Uterus (tissue), 4 donors: ENCODE measurements around the gene RAB11FIP3. TPM values are rescaled to one million over a fixed set of nuclear protein-coding genes. Genes with fewer than 3 reads are reported as not detected.
"Not testable (repeated sequence)": the region's sequence is repeated elsewhere in the genome, so short reads cannot be mapped to it uniquely, and the experiment has no call there.

Experiments used
- DNase-seq, 2 donors: peaks; one replicate each; pipeline ENCODE4 v3.0.0-alpha.2; 2019 to 2020
- H3K27ac ChIP-seq, 2 donors: fragments of 200-600 bp; sonication (generic); 1 replicate in 1 of 2; 2 replicates in 1 of 2; pipeline ENCODE4 v1.5.1; 2016 to 2018
- H3K27me3 ChIP-seq, 2 donors: fragments of 200-600 bp; sonication (generic); one replicate each; pipeline ENCODE4 v1.5.1; 2018 to 2019; ENCODE audit warnings: control low read depth in 1 of 2
- H3K36me3 ChIP-seq, 2 donors: fragments of 200-600 bp; sonication (generic); one replicate each; pipeline ENCODE4 v1.5.1; 2019; ENCODE audit warnings: control low read depth in 1 of 2
- H3K4me1 ChIP-seq, 2 donors: fragments of 200-600 bp; sonication (generic); one replicate each; pipeline ENCODE4 v1.5.1; 2018 to 2019; ENCODE audit warnings: control low read depth in 1 of 2
- H3K4me3 ChIP-seq, 2 donors: fragments of 200-600 bp; sonication (generic); 1 replicate in 1 of 2; 2 replicates in 1 of 2; pipeline ENCODE4 v1.5.1; 2018 to 2019; ENCODE audit warnings: mild to moderate bottlenecking in 1 of 2
- H3K9me3 ChIP-seq, 2 donors: fragments of 200-600 bp; sonication (generic); one replicate each; pipeline ENCODE4 v1.5.1; 2019; ENCODE audit warnings: control low read depth in 1 of 2
- POLR2A ChIP-seq, 2 donors: fragments of 450-650 bp; IDR thresholded peaks; one replicate each; pipeline ENCODE4 v1.6.1; 2016; ENCODE audit warnings: antibody characterized with exemption in 2 of 2, mild to moderate bottlenecking in 1 of 2, moderate library complexity in 1 of 2
- intact Hi-C: fragments of 100-400 bp; cut with DNase I; formaldehyde crosslinking; loops from one replicate; pipeline ENCODE4 v1.15.1; 2023; ENCODE audit warnings: low total_unique reads
- total RNA-seq, 4 donors: library from RNA; depleted of rRNA in 3 of 4; stranded (reverse); fragments of >200 nt in 3 of 4; gene quantifications; one replicate each; pipeline versions ENCODE4 v1.1.0 to v1.2.4, GENCODE V29; 2014 to 2023
- TF ChIP-seq, protein P1 (sequence below), 4 experiments: fragments of 200-600 bp in 2 of 4; fragments of 450-650 bp in 2 of 4; sonication (generic) in 2 of 4; IDR thresholded peaks; one replicate each; pipeline ENCODE4 v1.5.1; 2016 to 2019; ENCODE audit warnings: antibody characterized with exemption in 4 of 4, mild to moderate bottlenecking in 2 of 4, moderate library complexity in 1 of 4
- donor health status: DM: yes; HTN: yes; CAD: no.

RAB11FIP3 gene
- total RNA-seq, 4 donors from 2014 or later: 10.5 to 75.0 (median 49.4) TPM

GRCh38 chr16:463071-463470 lies 37.6 kb downstream of the RAB11FIP3 start:
- no peak for DNase-seq
- no peak for TF ChIP-seq POLR2A (IDR thresholded peaks at IDR 0.05)
- TF ChIP-seq, protein P1, sequence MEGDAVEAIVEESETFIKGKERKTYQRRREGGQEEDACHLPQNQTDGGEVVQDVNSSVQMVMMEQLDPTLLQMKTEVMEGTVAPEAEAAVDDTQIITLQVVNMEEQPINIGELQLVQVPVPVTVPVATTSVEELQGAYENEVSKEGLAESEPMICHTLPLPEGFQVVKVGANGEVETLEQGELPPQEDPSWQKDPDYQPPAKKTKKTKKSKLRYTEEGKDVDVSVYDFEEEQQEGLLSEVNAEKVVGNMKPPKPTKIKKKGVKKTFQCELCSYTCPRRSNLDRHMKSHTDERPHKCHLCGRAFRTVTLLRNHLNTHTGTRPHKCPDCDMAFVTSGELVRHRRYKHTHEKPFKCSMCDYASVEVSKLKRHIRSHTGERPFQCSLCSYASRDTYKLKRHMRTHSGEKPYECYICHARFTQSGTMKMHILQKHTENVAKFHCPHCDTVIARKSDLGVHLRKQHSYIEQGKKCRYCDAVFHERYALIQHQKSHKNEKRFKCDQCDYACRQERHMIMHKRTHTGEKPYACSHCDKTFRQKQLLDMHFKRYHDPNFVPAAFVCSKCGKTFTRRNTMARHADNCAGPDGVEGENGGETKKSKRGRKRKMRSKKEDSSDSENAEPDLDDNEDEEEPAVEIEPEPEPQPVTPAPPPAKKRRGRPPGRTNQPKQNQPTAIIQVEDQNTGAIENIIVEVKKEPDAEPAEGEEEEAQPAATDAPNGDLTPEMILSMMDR (IDR thresholded peaks at IDR 0.05): no peak
- no peaks in the 10 kb centered on the region for H3K27me3 ChIP-seq
- no peak overlapping the region for H3K4me3 ChIP-seq
- no peaks in the 10 kb centered on the region for H3K36me3 ChIP-seq
- no peak overlapping the region for H3K27ac ChIP-seq
- H3K9me3 ChIP-seq: no peaks in the 10 kb centered on the region
- H3K4me1 ChIP-seq: peaks cover 0 to 1% of the 10 kb centered on the region in 2 donors
- intact Hi-C loops: no loop called here

GRCh38 chr16:466651-467050 lies 41.2 kb downstream of the RAB11FIP3 start:
- Histone ChIP-seq H3K9me3 (no peaks in the 10 kb centered on the region), H3K27me3 (no peaks in the 10 kb centered on the region), H3K36me3 (no peaks in the 10 kb centered on the region), H3K4me1 (no peaks in the 10 kb centered on the region), H3K4me3 (no peak overlapping the region), H3K27ac (peak overlapping the region in 1 of 2 donors; percentile 25)
- no peak for DNase-seq
- TF ChIP-seq, protein P1 (IDR thresholded peaks at IDR 0.05): no peak
- TF ChIP-seq POLR2A (IDR thresholded peaks at IDR 0.05): no peak
- intact Hi-C loops: no loop called here

- H3K4me3 ChIP-seq, DNase-seq, intact Hi-C loops, H3K9me3 ChIP-seq, H3K36me3 ChIP-seq, H3K4me1 ChIP-seq, H3K27me3 ChIP-seq: not testable (repeated sequence)
- H3K27ac ChIP-seq: peak overlapping the region in 1 of 2 donors; percentile 25
Observed at GRCh38 chr16:467249-467871, 41.9 kb downstream of the RAB11FIP3 start.

GRCh38 chr16:468068-468821 lies 42.8 kb downstream of the RAB11FIP3 start:
- intact Hi-C loops: no loop called here
- Histone ChIP-seq H3K27me3 (no peaks in the 10 kb centered on the region), H3K4me3 (no peak overlapping the region), H3K36me3 (no peaks in the 10 kb centered on the region), H3K27ac (no peak overlapping the region), H3K9me3 (no peaks in the 10 kb centered on the region), H3K4me1 (no peaks in the 10 kb centered on the region)
- DNase-seq: no peak
- TF ChIP-seq POLR2A (IDR thresholded peaks at IDR 0.05): no peak

- H3K4me3 ChIP-seq, H3K27ac ChIP-seq, H3K36me3 ChIP-seq, H3K27me3 ChIP-seq, DNase-seq, H3K9me3 ChIP-seq, H3K4me1 ChIP-seq, intact Hi-C loops: not testable (repeated sequence)
Observed at GRCh38 chr16:469459-469858, 44.0 kb downstream of the RAB11FIP3 start.

GRCh38 chr16:470418-470817 lies 45.0 kb downstream of the RAB11FIP3 start:
- DNase-seq: no peak
- Histone ChIP-seq H3K27ac (no peak overlapping the region), H3K4me1 (no peaks in the 10 kb centered on the region), H3K9me3 (no peaks in the 10 kb centered on the region), H3K36me3 (no peaks in the 10 kb centered on the region), H3K4me3 (no peak overlapping the region), H3K27me3 (no peaks in the 10 kb centered on the region)
- intact Hi-C loops: no loop called here
- TF ChIP-seq, protein P1 (IDR thresholded peaks at IDR 0.05): no peak
- no peak for TF ChIP-seq POLR2A (IDR thresholded peaks at IDR 0.05)
